MCF 10A (cell line): ENCODE measurements around the gene IL4R. TPM values are rescaled to one million over a fixed set of nuclear protein-coding genes. Genes with fewer than 3 reads are reported as not detected.
A peak's percentile ranks its signal among the peaks of the same experiment; 100 is the strongest.

Source experiments
- Bru-seq: library from RNA; stranded (reverse); fragments of 400-500 nt; gene quantifications from one replicate; lab custom pipeline; 2021; lab: Mats Ljungman, UMichigan
- BruChase-seq, 2 experiments: library from RNA; stranded (reverse); fragments of 400-500 nt; gene quantifications; one replicate each; lab custom pipeline; 2021; lab: Mats Ljungman, UMichigan
- BruUV-seq: library from RNA; stranded (reverse); fragments of 400-500 nt; replicated peaks from 2 replicates; lab custom pipeline; 2021; lab: Mats Ljungman, UMichigan
- CTCF ChIA-PET: fragments of 300-600 bp; sonication (Branson Sonifier 250); formaldehyde crosslinking; extraction: SDS; loops from one replicate; lab custom pipeline; 2021; ENCODE audit warnings: antibody characterized with exemption, inconsistent platforms; lab: Yijun Ruan, JAX
- POLR2A ChIA-PET: fragments of 300-600, 350-650 bp; sonication (Branson Sonifier 250); formaldehyde crosslinking; extraction: SDS; loops from one replicate; lab custom pipeline; 2020; ENCODE audit warnings: antibody characterized with exemption, inconsistent platforms; lab: Yijun Ruan, JAX
- DNase-seq: peaks from one replicate; pipeline ENCODE4 v3.0.0-alpha.2; 2018; ENCODE audit not compliant: unreplicated experiment
- H3K27ac Mint-ChIP-seq: one replicate; pipeline ENCODE4 v1.8.0; 2022; ENCODE audit warnings: mild to moderate bottlenecking, low read depth, mixed read lengths; ENCODE audit not compliant: unreplicated experiment
- H3K27me3 Mint-ChIP-seq: one replicate; pipeline ENCODE4 v1.8.0; 2022; ENCODE audit warnings: mixed read lengths; ENCODE audit not compliant: insufficient read depth, unreplicated experiment
- H3K36me3 Mint-ChIP-seq: one replicate; pipeline ENCODE4 v1.8.0; 2022; ENCODE audit warnings: mild to moderate bottlenecking, moderate library complexity, mixed read lengths; ENCODE audit not compliant: insufficient read depth, unreplicated experiment
- H3K4me1 Mint-ChIP-seq: one replicate; pipeline ENCODE4 v1.8.0; 2022; ENCODE audit warnings: mixed read lengths; ENCODE audit not compliant: insufficient read depth, unreplicated experiment
- H3K4me3 Mint-ChIP-seq: one replicate; pipeline ENCODE4 v1.8.0; 2022; ENCODE audit warnings: mild to moderate bottlenecking, moderate library complexity, mixed read lengths; ENCODE audit not compliant: unreplicated experiment
- H3K9me3 Mint-ChIP-seq: one replicate; pipeline ENCODE4 v1.8.0; 2022; ENCODE audit warnings: mixed read lengths; ENCODE audit not compliant: unreplicated experiment
- CTCF ChIP-seq: fragments of 200-600 bp; IDR thresholded peaks from one replicate; pipeline ENCODE4 v1.8.0; 2022; ENCODE audit warnings: antibody characterized with exemption, mild to moderate bottlenecking; ENCODE audit not compliant: unreplicated experiment
- intact Hi-C: fragments of 100-400 bp; cut with micrococcal nuclease; formaldehyde crosslinking; loops from 2 replicates; pipeline ENCODE4 v1.14.1; 2022
- long read RNA-seq: library from polyadenylated mRNA; stranded (forward); transcript quantifications from one replicate; pipeline ENCODE4 v2.0.0, GENCODE V29; 2022
- total RNA-seq: library from RNA; stranded (reverse); gene quantifications from 2 replicates; pipeline ENCODE4 v1.2.3, GENCODE V29; 2022

Gene IL4R
- total RNA-seq = 50.4 and 51.9 TPM in 2 replicates
- percentile 69 among the genes with signal in this experiment for Bru-seq, nascent RNA
- BruChase-seq, experiment 1, labeled RNA remaining after a 6-hour chase = percentile 67 among the genes with signal in this experiment
- BruChase-seq, experiment 2, labeled RNA remaining after a 2-hour chase = percentile 64 among the genes with signal in this experiment
- long read RNA-seq, transcript IL4R-203 (10 exons, 3,539 nt) = minor isoform, 13 of 66 reads
- long read RNA-seq, transcript IL4R-202 (11 exons, 3,685 nt) = major isoform, 14 of 66 reads
- long read RNA-seq, partial matches to known transcripts = 5 of 66 reads
- long read RNA-seq, other reads (novel, unspliced or antisense) = 33 of 66 reads

DNA sequence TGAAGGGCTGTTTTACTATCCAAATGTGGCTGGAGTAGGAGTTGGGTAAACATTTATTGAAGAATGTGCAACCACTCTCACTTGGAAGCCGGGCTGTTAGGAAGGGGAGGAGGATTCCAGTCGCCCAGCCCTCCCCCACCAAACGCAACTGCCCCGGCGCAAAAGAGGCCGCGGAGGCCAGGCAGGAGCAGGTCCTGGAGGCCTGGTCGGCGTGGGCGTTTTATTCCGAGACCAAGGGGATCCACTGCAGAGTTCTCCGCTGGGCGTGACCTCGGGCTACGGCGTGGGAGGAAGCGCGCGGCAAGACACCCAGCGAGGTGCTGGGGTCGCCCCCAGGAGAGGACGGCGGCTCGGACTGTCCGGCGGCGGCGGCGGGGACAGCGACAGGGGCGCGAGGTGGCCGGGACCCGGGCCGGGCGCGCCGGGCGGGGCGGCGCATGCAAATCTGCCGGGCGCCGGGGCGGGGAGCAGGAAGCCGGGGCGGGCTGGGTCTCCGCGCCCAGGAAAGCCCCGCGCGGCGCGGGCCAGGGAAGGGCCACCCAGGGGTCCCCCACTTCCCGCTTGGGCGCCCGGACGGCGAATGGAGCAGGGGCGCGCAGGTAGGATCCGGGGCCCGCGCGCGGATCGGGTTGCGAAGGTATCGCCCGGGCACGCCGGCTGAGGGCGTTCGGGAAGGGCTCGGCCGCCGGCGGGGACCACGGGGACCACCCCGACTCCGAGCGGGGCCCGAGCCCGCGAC, at the start of gene IL4R:
TSS of gene IL4R (plus strand) at position 553 of the 739 bp plus-strand sequence. CDS start 26,230 bp downstream, outside the sequence.
- no peak for TF ChIP-seq CTCF
- Mint-ChIP-seq H3K36me3 (peaks cover 4% of the 10 kb centered on the region), H3K4me1 (peaks cover 32% of the 10 kb centered on the region), H3K9me3 (no peaks in the 10 kb centered on the region), H3K4me3 (peak within 1 kb of the TSS; percentile 81), H3K27ac (peak within 1 kb of the TSS; percentile 51), H3K27me3 (no peaks in the 10 kb centered on the region)
- CTCF ChIA-PET = no interaction called here
- intact Hi-C loops = loop anchor here (2.0 kb wide), 1 partner anchor 45 kb away; the partner anchor contains the start of gene NSMCE1
- peak; percentile 82 for DNase-seq
- POLR2A ChIA-PET = no interaction called here
- no TSS peak for BruUV-seq

DNA sequence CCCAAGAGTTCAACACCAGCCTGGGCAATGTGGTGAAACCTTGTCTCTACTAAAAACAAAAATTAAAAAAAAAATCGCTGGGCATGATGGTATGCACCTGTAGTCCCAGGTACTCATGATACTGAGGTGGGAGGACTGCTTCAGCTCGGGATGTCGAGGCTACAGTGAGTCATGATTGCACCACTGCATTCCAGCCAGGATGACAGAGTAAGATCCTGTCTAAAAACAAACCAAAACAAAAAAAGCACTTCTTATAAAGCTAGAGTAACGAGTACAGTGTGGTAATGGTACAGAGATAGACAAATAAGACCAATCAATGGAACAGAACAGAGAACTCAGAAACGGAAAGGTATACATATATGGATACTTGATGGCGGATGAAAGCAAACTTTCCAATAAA, 49.6 kb upstream of the IL4R start:
- CTCF ChIA-PET = interaction anchor here (0.6 to 1.4 kb wide), 4 partner anchors 9 to 30 kb away, joined by 3 to 5 read pairs (median 4); no protein-coding TSS in a partner anchor
- BruUV-seq = no TSS peak
- H3K4me1 Mint-ChIP-seq = peaks cover 23% of the 10 kb centered on the region
- H3K27ac Mint-ChIP-seq = peak overlapping the region; percentile 90
- TF ChIP-seq CTCF = no peak
- H3K4me3 Mint-ChIP-seq = peak overlapping the region; percentile 3
- POLR2A ChIA-PET = interaction anchor here (0.7 to 5.0 kb wide), 10 partner anchors 10 to 103 kb away, joined by 3 to 47 read pairs (median 5); no protein-coding TSS in a partner anchor
- DNase-seq = peak; percentile 88
- H3K9me3 Mint-ChIP-seq = no peaks in the 10 kb centered on the region
- intact Hi-C loops = no loop called here
- peaks cover 5% of the 10 kb centered on the region for H3K36me3 Mint-ChIP-seq
- H3K27me3 Mint-ChIP-seq = no peaks in the 10 kb centered on the region

- H3K27ac Mint-ChIP-seq = no peak overlapping the region
- H3K4me1 Mint-ChIP-seq = peaks cover 27% of the 10 kb centered on the region
- CTCF ChIA-PET = interaction anchor here (0.6 kb wide), 1 partner anchor 62 kb away, joined by 3 read pairs; no protein-coding TSS in a partner anchor
- no peak for TF ChIP-seq CTCF
- intact Hi-C loops = no loop called here
- no peaks in the 10 kb centered on the region for H3K9me3 Mint-ChIP-seq
- DNase-seq = no peak
- no peak overlapping the region for H3K4me3 Mint-ChIP-seq
- no peaks in the 10 kb centered on the region for H3K27me3 Mint-ChIP-seq
- BruUV-seq = no TSS peak
- H3K36me3 Mint-ChIP-seq = peaks cover 5% of the 10 kb centered on the region
- POLR2A ChIA-PET = interaction anchor here (0.8 to 5.0 kb wide), 4 partner anchors 51 to 101 kb away, joined by 3 to 47 read pairs (median 8); no protein-coding TSS in a partner anchor
Measured at GRCh38 chr16:27265982-27266381, 47.8 kb upstream of the IL4R start.
